Loucy (cell line): ENCODE results near the gene FCHSD2.

Source experiments
- H2AFZ ChIP-seq: fragments of 200-600 bp; sonication (generic); 2 replicates; pipeline ENCODE4 v1.6.0; 2016; ENCODE audit warnings: antibody characterized with exemption, mild to moderate bottlenecking, low read length, moderate library complexity
- H3F3A ChIP-seq: fragments of 200-600 bp; 2 replicates; pipeline ENCODE4 v1.6.0; 2016; ENCODE audit warnings: antibody characterized with exemption, low read depth, mild to moderate bottlenecking
- H3K27me3 ChIP-seq: fragments of 200-600 bp; sonication (generic); 2 replicates; pipeline ENCODE4 v1.6.1; 2014; ENCODE audit warnings: low read length, mild to moderate bottlenecking; ENCODE audit not compliant: insufficient read depth, poor library complexity, severe bottlenecking
- H3K36me3 ChIP-seq: fragments of 200-600 bp; sonication (generic); 2 replicates; pipeline ENCODE4 v1.6.1; 2016; ENCODE audit warnings: low read length; ENCODE audit not compliant: insufficient read depth
- H3K4me1 ChIP-seq: fragments of 200-600 bp; sonication (generic); 2 replicates; pipeline ENCODE4 v1.5.1; 2014; ENCODE audit warnings: low read length, mild to moderate bottlenecking; ENCODE audit not compliant: insufficient read depth, poor library complexity, severe bottlenecking
- H3K4me2 ChIP-seq: fragments of 200-600 bp; sonication (generic); 2 replicates; pipeline ENCODE4 v1.6.0; 2014; ENCODE audit warnings: antibody characterized with exemption, low read length, low read depth, mild to moderate bottlenecking; ENCODE audit not compliant: poor library complexity, severe bottlenecking
- H3K4me3 ChIP-seq: fragments of 200-600 bp; sonication (generic); 2 replicates; pipeline ENCODE4 v1.5.1; 2014; ENCODE audit warnings: low read length, mild to moderate bottlenecking, mixed read lengths; ENCODE audit not compliant: poor library complexity, severe bottlenecking
- H3K79me2 ChIP-seq: fragments of 200-600 bp; sonication (generic); 2 replicates; pipeline ENCODE4 v1.6.1; 2014; ENCODE audit warnings: low read length; ENCODE audit not compliant: insufficient read depth
- H3K9ac ChIP-seq: fragments of 200-600 bp; sonication (generic); 2 replicates; pipeline ENCODE4 v1.6.0; 2014; ENCODE audit warnings: mild to moderate bottlenecking, low read depth, low read length, moderate library complexity; ENCODE audit not compliant: poor library complexity, severe bottlenecking
- H3K9me2 ChIP-seq: fragments of 200-600 bp; sonication (generic); replicated peaks from 2 replicates; pipeline ENCODE4 v1.6.1; 2016; ENCODE audit warnings: low read depth, low read length, mixed read lengths
- H3K9me3 ChIP-seq: fragments of 200-600 bp; sonication (generic); 2 replicates; pipeline ENCODE4 v1.6.1; 2014; ENCODE audit warnings: mild to moderate bottlenecking, antibody characterized with exemption, low read length, low read depth; ENCODE audit not compliant: insufficient read depth
- H4K20me1 ChIP-seq: fragments of 200-600 bp; sonication (generic); 2 replicates; pipeline ENCODE4 v1.6.0; 2014; ENCODE audit warnings: antibody characterized with exemption, low read length, mild to moderate bottlenecking; ENCODE audit not compliant: insufficient read depth, poor library complexity, severe bottlenecking
- EZH2phosphoT487 ChIP-seq: fragments of 200-600 bp; IDR thresholded peaks from 2 replicates; pipeline ENCODE4 v1.6.1; 2018; ENCODE audit warnings: antibody characterized with exemption, mild to moderate bottlenecking, moderate library complexity, borderline replicate concordance
- TF ChIP-seq, protein P1 (sequence below): fragments of 200-600 bp; sonication (generic); conservative IDR thresholded peaks from 2 replicates; pipeline ENCODE4 v1.5.1; 2014; ENCODE audit warnings: mild to moderate bottlenecking, antibody characterized with exemption, low read length

FCHSD2 gene

DNA sequence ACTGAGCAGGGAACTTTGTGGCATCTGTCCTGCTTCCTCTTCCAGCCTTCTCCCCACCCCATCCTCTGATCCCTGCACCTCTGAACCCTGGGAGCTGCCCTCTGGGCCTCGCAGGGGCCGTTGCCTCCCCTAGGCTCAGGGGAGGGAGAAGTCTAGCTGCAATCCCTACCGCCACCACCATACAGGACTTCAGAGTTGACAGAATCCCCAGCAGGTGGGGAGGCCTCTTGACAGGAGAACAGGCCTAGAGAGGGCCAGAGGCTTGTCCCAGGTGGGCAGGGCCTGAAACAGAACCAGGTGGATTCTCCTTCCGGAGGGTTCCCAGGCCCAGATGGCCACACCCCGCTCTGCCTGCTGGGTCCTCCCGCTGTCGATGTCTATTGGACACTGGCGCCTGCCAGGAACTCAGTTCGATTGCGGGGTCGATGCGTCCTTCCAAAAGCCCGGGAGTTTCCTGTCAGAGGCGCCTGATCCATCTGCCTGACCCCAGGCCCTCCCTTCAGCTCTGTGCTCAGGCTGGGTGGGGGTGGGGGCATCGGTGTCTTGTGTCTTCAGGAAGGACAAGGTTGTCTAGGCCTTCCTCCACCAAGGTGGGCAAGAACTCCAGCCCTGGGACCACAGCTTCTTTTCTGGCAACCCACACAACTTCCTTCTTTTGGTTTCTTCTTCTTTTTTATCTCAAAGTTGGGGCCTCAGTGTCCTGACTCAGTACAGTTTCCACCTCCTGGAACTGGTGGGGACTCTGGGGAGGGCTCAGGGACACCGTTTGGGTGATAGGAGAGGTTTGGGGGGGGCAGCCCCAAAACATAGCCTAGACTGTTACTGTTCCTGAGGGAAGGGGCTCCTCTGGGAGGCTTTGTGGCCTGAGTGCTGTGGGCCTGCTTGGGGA lies 354.7 kb downstream of the FCHSD2 start:
- Histone ChIP-seq H3F3A (no peaks in the 10 kb centered on the region), H3K9me2 (no peaks in the 10 kb centered on the region), H3K4me2 (peak overlapping the region; percentile 39), H3K36me3 (no peaks in the 10 kb centered on the region), H3K9me3 (no peaks in the 10 kb centered on the region), H3K27me3 (no peaks in the 10 kb centered on the region), H3K79me2 (peaks cover 4% of the 10 kb centered on the region), H3K4me1 (peaks cover 32% of the 10 kb centered on the region), H3K4me3 (no peak overlapping the region), H2AFZ (no peak overlapping the region), H4K20me1 (no peaks in the 10 kb centered on the region), H3K9ac (no peak overlapping the region)
- TF ChIP-seq, protein P1, sequence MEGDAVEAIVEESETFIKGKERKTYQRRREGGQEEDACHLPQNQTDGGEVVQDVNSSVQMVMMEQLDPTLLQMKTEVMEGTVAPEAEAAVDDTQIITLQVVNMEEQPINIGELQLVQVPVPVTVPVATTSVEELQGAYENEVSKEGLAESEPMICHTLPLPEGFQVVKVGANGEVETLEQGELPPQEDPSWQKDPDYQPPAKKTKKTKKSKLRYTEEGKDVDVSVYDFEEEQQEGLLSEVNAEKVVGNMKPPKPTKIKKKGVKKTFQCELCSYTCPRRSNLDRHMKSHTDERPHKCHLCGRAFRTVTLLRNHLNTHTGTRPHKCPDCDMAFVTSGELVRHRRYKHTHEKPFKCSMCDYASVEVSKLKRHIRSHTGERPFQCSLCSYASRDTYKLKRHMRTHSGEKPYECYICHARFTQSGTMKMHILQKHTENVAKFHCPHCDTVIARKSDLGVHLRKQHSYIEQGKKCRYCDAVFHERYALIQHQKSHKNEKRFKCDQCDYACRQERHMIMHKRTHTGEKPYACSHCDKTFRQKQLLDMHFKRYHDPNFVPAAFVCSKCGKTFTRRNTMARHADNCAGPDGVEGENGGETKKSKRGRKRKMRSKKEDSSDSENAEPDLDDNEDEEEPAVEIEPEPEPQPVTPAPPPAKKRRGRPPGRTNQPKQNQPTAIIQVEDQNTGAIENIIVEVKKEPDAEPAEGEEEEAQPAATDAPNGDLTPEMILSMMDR, result peak; percentile 42
- TF ChIP-seq EZH2phosphoT487, result no peak
